ENCODE results near the gene GNG8.
"Not testable (repeated sequence)": the region's sequence is repeated elsewhere in the genome, so short reads cannot be mapped to it uniquely, and the experiment has no call there.

GNG8 gene

DNA sequence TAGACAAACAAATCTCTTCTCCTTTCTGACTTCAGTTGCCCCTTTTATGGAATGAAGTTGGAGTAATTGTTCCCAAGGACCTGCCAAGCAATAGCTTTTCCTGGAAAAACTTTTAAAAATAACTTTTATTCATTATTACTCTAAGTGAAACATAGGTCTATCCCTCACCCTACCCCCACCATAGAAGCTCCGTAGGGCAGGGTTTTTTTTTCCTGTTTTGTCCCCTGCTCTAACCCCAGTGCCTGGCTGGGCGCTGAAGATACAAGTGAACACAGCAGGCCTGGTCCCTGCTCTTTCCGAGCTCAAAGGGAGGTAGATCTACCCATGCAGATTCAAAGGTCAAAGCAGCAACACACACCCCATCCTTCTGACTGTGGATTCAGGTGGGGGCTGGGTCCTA, 8.7 kb upstream of the GNG8 start:
- DNase-seq: no peak

DNA sequence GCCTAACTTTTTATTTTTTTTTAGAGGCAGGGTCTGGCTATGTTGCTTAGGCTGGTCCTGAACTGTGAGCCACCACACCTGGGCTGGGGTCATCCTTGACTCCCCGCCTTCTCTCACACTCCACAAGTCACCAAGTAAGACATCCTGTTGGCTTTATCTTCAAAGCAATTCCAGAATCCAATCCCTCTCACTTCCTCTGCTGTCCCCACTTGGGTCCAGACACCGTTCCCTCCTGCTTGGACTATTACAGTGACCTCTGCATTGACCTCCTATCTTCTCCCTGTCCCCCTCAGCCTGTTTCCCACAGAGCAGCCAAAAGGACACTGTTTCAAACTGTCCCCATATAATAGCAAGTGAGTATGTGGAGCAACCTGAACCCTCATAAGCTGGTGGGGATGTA, 4.7 kb upstream of the GNG8 start:
- no peak for DNase-seq

DNA sequence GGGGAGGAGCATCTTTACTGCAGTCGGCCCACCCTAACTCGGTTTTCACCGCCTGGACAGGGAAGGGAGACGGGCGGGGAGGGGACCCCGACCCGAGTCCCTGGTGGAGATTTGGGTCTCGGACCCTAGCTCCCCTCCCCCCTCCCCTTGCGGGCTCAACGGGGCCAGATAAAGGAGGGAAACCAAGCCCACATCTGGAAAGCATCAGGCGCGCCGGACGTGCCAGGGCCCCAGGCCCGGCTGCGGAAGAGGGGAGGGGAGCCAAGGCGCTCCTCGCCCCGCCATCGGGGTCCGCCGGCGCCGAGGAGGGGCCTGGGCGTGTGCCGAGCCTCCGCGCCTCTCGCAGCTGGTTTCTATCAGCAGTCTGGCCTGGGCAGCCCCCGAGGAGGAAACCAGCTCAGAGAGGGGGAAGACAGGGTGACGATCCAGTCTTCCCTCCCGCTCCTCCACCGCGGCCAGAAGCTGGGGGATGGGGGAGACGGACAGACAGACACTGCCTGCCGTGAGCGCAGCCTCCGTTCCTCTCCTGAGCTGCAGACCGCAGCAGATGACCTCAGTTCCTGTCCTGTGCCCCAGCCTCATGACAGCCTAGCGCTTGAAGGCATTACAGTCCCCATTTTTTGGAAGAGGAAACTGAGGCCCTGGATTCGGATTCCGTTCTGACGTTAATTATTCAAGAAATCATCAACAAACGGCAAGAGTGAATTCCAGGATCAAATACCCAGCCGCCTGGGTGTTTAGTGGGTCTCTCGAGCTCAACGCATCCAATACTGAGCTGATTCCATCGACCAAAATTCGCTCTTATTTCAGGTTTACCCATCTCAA, 3.6 kb upstream of the GNG8 start:
- DNase-seq: no peak

DNA sequence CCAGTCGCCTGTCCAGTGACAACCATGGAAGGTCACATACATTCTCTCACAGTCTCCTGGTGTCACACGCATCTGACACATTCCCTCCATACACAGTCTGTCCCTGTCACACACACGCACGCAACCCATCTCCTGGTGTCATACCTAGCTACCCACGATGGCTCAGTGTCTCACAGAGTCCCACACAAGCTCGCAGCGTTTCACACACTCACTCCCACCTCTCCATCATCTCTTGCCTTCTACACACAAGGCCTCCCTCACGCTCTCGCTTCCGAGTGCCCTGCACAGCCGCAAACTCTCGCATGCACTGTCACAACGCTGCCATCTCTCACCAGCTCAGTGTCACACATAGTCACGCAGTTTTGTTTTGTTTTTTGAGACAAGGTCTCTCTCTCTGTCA, 1.2 kb upstream of the GNG8 start:
- DNase-seq: no peak

DNA sequence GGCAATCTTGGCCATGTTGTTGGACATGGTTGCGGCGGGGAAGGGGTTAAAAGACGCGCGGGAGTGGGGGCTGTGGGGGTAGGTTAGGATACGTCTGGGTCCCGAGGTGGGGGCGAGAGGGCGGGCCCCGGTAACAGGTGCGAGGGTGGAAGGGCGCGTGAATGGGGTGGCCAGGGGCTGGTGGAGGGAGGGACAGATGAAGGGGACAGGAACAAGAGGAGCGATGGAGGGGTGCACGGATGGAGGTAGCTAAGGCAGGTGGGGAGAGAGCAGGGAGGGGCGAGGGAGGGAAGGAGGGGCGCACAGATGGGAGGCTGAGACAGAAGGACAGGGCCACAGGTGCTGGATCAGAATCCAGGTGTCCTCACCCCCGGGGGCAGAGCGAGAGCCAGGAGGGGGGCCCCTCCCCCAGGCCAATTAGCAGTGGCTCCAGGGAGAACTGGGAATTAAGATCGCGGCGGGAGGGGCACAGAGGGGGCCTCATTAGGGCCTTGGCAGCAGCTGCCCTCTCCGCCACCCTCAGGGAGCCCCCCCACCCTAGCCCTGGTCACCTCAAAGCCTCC, 1.3 kb downstream of the GNG8 start:
- no peak for DNase-seq

GRCh38 chr19:46634045-46634655, 1.9 kb downstream of the GNG8 start:
- no peak for DNase-seq

DNA sequence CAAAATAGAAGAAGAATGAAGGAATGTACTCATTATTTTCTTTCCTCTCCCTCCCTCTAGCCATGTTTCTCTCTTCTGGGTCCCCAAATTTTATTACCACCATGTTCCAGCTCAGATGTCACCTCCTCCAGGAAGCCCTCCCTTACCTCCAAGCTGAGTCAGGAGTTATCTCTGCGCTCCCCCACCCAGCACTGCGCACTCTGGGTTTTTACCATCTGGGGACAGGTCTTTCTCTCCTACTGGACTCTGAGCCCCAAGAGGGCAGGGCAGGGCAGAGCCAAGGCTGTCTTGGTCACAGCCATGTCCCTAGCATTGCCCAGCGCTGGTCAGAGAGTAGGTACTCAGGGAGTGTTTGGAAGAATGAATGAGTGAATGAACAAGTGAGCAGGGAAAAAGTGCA, 2.9 kb downstream of the GNG8 start:
- DNase-seq: no peak

GRCh38 chr19:46631481-46631880, 4.5 kb downstream of the GNG8 start:
- no peak for DNase-seq

DNA sequence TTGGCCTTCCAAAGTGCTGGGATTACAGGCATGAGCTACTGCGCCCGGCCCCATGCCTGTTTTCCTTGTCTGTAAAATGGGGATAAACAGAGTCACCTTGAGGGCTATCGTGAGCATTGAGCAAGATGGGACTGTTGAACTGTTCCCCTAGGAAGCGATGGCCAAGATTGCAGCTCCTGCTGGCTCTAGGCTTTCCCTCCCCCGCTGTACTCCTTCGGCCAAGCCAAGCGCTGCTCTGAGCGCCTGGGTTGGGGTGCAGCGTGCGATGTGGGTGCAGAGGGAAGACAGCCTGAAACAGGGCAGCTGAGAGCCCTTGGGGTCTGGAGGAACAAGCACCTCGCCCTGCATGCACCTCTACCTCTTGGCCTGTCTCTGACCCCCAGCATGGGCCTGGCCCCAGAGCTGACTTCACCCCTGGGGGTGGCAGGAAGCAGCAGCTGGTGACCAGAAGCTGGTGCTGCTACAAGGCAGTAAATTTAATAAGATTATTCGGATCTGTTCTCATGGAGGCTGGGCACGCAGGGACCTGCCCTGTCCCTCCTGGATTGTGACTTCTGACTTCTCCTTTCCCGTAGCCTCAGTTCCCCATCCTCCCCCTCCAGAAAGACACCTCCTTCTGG, 5.3 kb downstream of the GNG8 start:
- no peak for DNase-seq

DNA sequence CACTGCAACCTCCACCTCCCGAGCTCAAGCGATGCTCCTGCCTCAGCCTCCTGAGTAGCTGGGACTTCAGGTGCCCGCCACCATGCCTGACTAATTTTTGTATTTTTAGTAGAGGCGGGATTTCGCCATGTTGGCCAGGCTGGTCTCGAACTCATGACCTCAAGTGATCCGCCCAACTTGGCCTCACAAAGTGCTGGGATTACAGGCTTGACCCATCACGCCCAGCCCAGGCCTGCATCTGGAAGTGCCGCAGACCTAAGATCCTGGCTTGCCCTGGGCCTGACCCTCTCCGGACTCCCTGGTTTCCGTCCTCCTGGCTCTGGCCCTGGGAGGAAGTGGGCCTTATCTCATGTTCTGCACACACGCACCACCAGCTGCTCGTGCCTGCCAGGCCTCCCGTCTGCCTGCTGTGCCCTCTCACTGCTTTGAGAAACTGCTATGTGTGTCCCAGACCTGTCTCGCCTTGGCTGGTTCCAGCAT, 6.4 kb downstream of the GNG8 start:
- no peak for DNase-seq

DNA sequence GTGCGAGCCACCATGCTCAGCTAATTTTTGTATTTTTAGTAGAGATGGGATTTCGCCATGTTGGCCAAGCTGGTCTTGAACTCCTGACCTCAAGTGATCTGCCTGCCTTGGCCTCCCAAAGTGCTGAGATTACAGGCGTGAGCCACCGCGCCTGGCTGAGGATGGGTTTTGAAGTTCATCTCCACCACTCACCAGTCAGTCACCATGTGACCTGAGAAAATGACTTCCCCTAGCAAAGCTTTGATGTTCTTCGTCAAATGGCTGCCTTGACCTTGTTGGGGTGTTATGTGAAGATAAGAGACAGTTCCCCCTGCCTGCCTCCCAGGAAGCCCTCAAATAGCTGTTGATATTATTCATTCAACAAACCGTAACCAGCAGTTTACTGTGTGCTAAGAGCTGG, 7.0 kb downstream of the GNG8 start:
- not testable (repeated sequence) for DNase-seq

GRCh38 chr19:46626446-46626845, 9.6 kb downstream of the GNG8 start:
- no peak for DNase-seq

DNA sequence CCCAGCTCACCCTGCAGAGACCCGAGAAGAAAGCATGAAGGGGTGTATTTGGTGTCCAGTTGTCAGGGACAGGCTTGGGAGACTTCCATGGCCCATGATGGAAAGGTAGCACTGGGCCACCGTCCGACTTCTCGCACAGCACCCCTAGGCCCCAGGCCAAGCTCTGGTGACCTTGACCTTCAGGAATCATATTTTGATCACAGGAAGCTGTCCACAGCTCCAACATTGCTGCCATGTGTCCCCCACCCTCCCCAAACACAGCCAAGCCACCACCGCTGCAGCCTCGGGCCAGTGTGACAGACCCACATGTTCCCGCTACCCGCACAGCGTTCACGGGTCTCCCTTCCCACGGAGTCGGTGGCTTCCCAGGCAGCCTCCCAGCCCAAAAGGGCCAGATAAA, 10.3 kb downstream of the GNG8 start:
- no peak for DNase-seq

DNA sequence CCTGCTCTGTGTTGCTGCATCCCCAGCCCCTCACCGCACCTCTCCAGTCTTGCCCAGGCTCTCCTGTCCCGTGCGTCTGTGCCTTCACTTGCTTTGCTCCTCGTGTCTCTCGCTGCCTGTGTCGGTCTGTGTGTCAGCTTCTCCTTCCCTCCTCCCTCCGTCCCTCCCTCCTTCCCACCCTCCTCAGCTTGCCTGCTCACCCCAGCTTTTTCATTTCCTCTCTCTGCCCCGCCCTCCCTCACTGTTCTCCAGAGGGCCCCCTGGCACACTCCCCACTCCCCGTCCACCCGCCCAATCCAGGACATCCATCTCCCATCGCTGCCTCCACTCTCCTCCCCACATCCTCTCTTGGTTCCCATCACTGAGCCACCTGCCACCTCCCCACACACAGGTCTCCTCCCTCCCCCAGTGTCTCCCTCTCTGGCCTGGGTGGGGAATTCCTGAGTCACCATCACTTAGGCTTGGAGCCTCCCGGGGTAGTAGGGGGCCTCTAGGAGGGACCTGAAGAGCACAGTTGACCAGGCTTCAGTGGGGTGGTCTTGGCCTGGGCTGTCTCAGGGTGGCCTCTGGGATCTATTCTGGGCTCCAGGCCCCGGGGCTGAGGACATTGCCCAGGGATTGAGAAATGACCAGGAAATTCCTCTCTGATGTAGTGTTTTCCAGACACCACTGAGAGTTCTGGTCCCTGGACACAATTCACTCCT, 10.9 kb downstream of the GNG8 start, which contains the start of gene PTGIR:
Gene PTGIR, minus strand, starts transcription at position 132 of the 704 bp plus-strand sequence. CDS start 864 bp downstream, outside the sequence.
- DNase-seq: no peak

DNA sequence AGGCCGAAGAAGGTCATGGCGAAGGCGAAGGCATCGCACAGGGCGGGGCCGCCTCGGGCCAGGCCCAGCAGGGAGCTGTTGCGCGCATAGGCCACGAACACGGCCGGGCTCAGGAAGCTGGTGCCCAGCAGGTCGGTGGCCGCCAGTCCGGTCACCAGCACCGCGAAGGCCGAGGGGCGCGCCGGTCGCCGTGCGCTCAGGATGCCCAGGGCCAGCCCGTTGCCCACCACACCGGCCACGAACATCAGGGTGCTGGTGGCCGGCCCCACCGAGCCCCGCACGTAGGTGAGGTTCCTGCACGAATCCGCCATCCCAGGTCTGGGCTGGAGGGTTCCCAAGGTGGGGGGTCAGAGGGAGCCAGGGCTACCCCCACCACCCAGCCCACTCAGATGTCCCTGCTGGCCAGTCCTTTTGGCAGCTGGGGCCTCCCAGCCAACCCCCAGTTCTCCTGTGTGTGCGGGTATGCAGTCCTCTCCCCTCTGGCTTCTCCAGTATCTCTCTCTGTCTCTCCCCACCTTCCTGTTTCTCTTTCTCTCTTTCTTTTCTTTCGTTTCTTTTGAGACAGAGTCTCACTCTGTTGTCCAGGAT, 12.0 kb downstream of the GNG8 start:
- DNase-seq: no peak

GRCh38 chr19:46622118-46622446, 13.9 kb downstream of the GNG8 start:
- DNase-seq: no peak

DNA sequence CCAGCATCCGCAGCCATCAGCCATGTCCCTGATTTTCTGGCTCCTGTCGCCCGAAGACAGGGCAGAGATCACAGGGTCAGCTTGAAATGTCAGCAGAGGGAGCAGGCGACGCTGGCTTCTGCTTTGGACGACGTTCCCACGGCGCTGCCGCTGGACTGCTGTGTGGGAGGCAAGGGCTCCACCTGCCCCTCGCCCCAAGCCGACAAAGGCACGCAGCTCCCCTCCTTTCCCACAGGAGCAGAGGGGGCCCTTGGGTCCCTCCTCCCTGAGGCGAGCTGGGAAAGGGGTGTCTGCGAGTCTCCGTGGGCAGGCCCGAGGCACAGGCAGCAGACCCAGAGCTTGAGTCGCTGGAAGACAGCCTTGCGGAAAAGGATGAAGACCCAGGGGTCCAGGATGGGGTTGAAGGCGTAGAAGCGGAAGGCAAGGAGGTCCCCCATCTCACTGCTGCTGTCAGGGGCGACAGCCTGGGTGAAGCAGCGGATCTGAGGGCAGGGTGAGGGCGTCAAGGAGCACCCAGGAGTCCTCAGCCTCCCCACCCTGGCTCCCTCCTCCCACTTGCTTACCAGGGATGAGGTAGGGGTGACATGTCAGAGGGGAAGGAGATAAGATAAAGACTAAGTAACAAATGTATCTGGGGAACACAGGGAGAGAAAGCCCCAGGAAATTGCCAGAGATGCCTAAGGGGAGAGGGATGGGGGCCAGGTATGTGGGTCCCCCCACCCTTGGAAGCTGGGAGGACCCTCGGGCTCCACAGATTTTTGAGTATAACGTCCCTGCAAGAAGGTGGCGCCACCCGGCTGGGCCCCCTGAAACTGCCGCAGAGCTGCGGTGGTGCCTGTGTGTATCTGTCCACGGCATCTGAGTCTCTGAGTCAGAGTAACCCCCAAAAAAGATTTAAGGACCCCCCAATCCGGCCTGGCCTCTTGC, 14.5 kb downstream of the GNG8 start:
- no peak for DNase-seq

DNA sequence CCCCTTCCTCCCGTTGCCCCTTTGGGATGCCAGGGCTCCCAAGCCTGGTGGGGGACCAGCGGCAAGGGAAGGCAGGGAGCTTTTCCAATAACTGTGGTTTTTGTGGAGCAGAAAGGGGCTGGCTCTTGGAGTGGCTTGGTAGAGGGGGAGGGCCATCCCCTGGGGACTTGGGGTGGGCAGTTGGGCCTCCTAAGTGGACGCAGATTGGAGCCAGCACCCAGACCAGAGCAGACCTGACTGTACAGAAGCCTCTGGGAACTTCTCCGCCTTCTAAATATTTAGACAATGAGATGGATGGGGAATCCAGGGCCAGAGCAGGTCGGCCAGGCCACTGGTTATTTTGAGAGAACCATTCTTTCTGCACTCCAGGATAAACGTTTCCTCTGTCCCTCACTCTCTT, 15.3 kb downstream of the GNG8 start:
- no peak for DNase-seq

DNA sequence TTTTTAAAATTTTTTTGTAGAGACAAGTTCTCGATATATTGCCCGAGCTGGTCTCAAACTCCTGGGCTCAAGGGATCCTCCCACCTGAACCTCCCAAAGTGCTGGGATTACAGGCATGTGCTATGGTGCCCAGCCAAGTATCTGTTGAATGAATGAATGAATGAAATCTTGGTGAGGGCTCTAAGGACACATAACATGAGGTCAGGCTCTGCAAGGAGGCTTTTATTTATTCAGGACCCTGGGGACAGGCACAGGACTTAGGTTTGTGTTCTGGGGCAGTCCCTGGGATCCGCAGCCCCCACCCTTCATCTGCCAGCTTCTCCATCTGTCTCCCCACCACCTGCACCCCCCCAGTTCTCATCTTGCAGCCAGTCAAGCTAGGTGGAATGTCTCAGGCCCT, 15.7 kb downstream of the GNG8 start:
- no peak for DNase-seq

DNA sequence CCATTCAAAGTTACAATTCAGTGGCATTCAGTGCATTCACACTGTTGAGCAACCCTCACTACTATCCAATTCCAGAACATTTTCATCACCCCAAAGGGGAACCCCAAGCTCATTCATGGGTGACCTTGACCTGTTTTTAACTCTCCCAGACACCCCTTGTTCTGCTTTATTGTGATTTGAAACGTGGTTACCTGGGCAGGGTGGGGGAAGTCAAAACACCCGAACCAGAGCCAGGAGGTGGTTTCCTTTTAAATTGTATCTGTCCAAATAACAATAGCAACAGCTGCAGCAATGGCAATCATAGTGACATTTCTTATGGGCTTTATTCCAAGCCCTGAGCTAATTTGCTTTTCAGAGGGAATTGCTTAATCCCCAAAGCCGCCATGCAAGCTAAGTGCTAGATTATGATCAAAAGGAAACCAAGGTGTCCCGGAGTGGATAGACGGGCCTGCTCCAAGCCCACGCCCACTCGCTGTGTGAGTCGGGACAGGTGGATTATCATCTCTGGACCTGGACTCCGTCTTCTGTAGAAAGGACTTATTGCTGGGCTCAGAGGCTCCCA, 17.3 kb downstream of the GNG8 start:
- no peak for DNase-seq

- no peak for DNase-seq
Observed at GRCh38 chr19:46617601-46618000, 18.4 kb downstream of the GNG8 start.

All from cortex of kidney (tissue), 1 donor.